T-cell (primary cell): ENCODE results near the gene SPRED2. TPM values are rescaled to one million over a fixed set of nuclear protein-coding genes. Genes with fewer than 3 reads are reported as not detected.

ENCODE experiments used
- ATAC-seq, 4 experiments: fragments of 200-7000 bp in 3 of 4; fragments of 150-1000 bp in 1 of 4; cut with Tn5 transposase; replicated peaks in 1 of 4; 1 replicate in 3 of 4; 2 replicates in 1 of 4; pipeline ENCODE4 v1.10.0; 2021; ENCODE audit warnings: moderate library complexity in 3 of 4, mild to moderate bottlenecking in 2 of 4, moderate number of reproducible peaks in 1 of 4
- CTCF ChIA-PET, 2 donors: fragments of 300-600 bp; sonication (Branson Sonifier 250); formaldehyde crosslinking; loops; one replicate each; lab custom pipeline; 2022; ENCODE audit warnings: antibody characterized with exemption in 2 of 2; lab: Charles Lee
- POLR2A ChIA-PET, 2 donors: fragments of 300-600 bp; sonication (Branson Sonifier 250); formaldehyde crosslinking; loops; one replicate each; lab custom pipeline; 2022; ENCODE audit warnings: antibody characterized with exemption in 2 of 2; lab: Charles Lee
- DNase-seq, 35 experiments: peaks; one replicate each; pipeline versions ENCODE4 v3.0.0 to v3.0.0-alpha.2; 2013 to 2023
- H3K27ac ChIP-seq: one replicate; pipeline ENCODE4 v1.5.1; 2013; ENCODE audit warnings: low read length
- H3K27me3 ChIP-seq, 2 experiments: replicated peaks in 1 of 2; 1 replicate in 1 of 2; 2 replicates in 1 of 2; pipeline versions ENCODE4 v1.6.1 to v1.7.0; 2013; ENCODE audit warnings: low read length in 1 of 2, mixed read lengths in 1 of 2; ENCODE audit not compliant: control insufficient read depth in 2 of 2, insufficient read depth in 2 of 2; ENCODE audit errors: extremely low read depth in 1 of 2
- H3K36me3 ChIP-seq, 2 donors: 1 replicate in 1 of 2; 2 replicates in 1 of 2; pipeline versions ENCODE4 v1.6.1 to v1.7.0; 2013; ENCODE audit warnings: low read length in 1 of 2; ENCODE audit not compliant: control insufficient read depth in 2 of 2, insufficient read depth in 1 of 2; ENCODE audit errors: extremely low read depth in 1 of 2
- H3K4me1 ChIP-seq, 2 experiments: 1 replicate in 1 of 2; 2 replicates in 1 of 2; pipeline versions ENCODE4 v1.6.1 to v1.7.0; 2013; ENCODE audit warnings: low read length in 2 of 2, mixed read lengths in 1 of 2; ENCODE audit not compliant: insufficient read depth in 2 of 2, control insufficient read depth in 1 of 2; ENCODE audit errors: extremely low read depth in 1 of 2
- H3K4me3 ChIP-seq, 2 donors: 1 replicate in 1 of 2; 2 replicates in 1 of 2; pipeline versions ENCODE4 v1.5.1 to v1.7.0; 2013; ENCODE audit warnings: mild to moderate bottlenecking in 2 of 2, low read length in 1 of 2, moderate library complexity in 1 of 2; ENCODE audit not compliant: control insufficient read depth in 1 of 2; ENCODE audit errors: extremely low read depth in 1 of 2
- H3K9me3 ChIP-seq: 2 replicates; pipeline ENCODE4 v1.7.0; 2013
- H3K27ac Mint-ChIP-seq, 2 donors: one replicate each; pipeline ENCODE4 v1.8.0; 2020 to 2021; ENCODE audit warnings: mild to moderate bottlenecking in 2 of 2, mixed read lengths in 2 of 2
- H3K27me3 Mint-ChIP-seq, 2 donors: one replicate each; pipeline ENCODE4 v1.8.0; 2021 to 2022; ENCODE audit warnings: mixed read lengths in 2 of 2
- H3K36me3 Mint-ChIP-seq: one replicate; pipeline ENCODE4 v1.8.0; 2021; ENCODE audit warnings: mixed read lengths
- H3K4me1 Mint-ChIP-seq, 3 donors: one replicate each; pipeline ENCODE4 v1.8.0; 2020 to 2022; ENCODE audit warnings: mixed read lengths in 3 of 3, mild to moderate bottlenecking in 1 of 3
- H3K4me3 Mint-ChIP-seq, 3 donors: one replicate each; pipeline ENCODE4 v1.8.0; 2020 to 2022; ENCODE audit warnings: mild to moderate bottlenecking in 3 of 3, mixed read lengths in 3 of 3, moderate library complexity in 3 of 3
- H3K9me3 Mint-ChIP-seq, 3 donors: one replicate each; pipeline ENCODE4 v1.8.0; 2020 to 2022; ENCODE audit warnings: mixed read lengths in 3 of 3
- WGBS: methylation state at CpG from one replicate; pipeline ENCODE4 v1.1.5; 2013; ENCODE audit warnings: missing lambda C conversion rate; ENCODE audit not compliant: insufficient coverage; 5-methylcytosine and 5-hydroxymethylcytosine counted together
- total RNA-seq, 35 experiments: library from RNA in 6 of 35; stranded (reverse) in 6 of 35; fragments of 120-200 nt in 1 of 35; gene quantifications; one replicate each; pipeline versions ENCODE4 v1.2.1 to v1.2.4 and lab custom pipeline; 2013 to 2026

The SPRED2 gene, protein sequence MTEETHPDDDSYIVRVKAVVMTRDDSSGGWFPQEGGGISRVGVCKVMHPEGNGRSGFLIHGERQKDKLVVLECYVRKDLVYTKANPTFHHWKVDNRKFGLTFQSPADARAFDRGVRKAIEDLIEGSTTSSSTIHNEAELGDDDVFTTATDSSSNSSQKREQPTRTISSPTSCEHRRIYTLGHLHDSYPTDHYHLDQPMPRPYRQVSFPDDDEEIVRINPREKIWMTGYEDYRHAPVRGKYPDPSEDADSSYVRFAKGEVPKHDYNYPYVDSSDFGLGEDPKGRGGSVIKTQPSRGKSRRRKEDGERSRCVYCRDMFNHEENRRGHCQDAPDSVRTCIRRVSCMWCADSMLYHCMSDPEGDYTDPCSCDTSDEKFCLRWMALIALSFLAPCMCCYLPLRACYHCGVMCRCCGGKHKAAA
- total RNA-seq (1 to 10 TPM in 3 of 5 donors, under 1 TPM in 2; 0.73 to 3.2 (median 1.2) TPM), total RNA-seq (lab: John Stamatoyannopoulos, UW) (0.41 to 8.6 (median 3.6) reads per million in 29 experiments)
- 1.1 TPM for total RNA-seq (2013)

- Mint-ChIP-seq H3K4me1 (peaks cover 17 to 23% (median 19%) of the 10 kb centered on the region in 3 donors), H3K27me3 (peaks cover 20 to 35% of the 10 kb centered on the region in 2 donors), H3K4me3 (peak within 1 kb of the TSS; percentile 82 to 89 (median 87)), H3K27ac (no peak within 1 kb of the TSS), H3K9me3 (no peaks in the 10 kb centered on the region), H3K36me3 (no peaks in the 10 kb centered on the region)
- Histone ChIP-seq H3K9me3 (no peaks in the 10 kb centered on the region), H3K27me3 (peaks cover 0 to 67% of the 10 kb centered on the region in 2 experiments), H3K4me3 (peak within 1 kb of the TSS; percentile 73 to 81), H3K36me3 (no peaks in the 10 kb centered on the region), H3K4me1 (peaks cover 9 to 46% of the 10 kb centered on the region in 2 experiments), H3K27ac (no peak within 1 kb of the TSS)
- DNase-seq (peak; percentile 16 to 82 (median 52)), ATAC-seq (peak; percentile 14 to 56 (median 32))
- CTCF ChIA-PET = interaction anchor here in 1 of 2 donors (0.7 to 0.9 kb wide), 2 partner anchors 153 to 168 kb away, joined by 3 to 7 read pairs; no protein-coding TSS in a partner anchor
- POLR2A ChIA-PET = interaction anchor here in 1 of 2 donors (0.7 kb wide), 1 partner anchor 303 kb away, joined by 4 read pairs; the partner anchor contains the start of gene RAB1A
- under 1% methylated on average over 23 of the region's 68 CpGs for WGBS
Measured at GRCh38 chr2:65432227-65433190, at the start of gene SPRED2. Gene SPRED2 (minus strand): TSS chr2:65432599. CDS start chr2:65431987, 612 bp downstream.

DNA sequence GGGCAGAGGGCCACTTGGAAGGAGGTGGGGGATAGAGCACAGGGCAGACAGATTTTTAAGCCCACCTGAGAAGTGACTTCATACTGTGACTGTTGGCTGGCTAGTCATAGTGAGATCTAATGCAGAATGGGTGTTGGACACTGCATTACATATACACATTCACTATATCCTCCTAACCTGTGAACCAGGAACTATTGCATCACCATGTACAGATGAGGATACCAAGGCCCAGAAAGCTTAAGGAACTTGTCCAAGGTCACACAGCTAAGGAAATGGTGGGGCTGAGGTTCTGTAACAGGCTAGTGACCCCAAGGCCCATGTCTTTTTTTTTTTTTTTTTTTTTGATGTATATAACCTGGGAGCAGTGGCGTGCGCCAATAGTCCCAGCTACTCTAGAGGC lies 49.6 kb upstream of the SPRED2 start:
- no peak overlapping the region for H3K4me3 ChIP-seq
- Mint-ChIP-seq H3K4me3 (no peak overlapping the region), H3K36me3 (no peaks in the 10 kb centered on the region), H3K27me3 (peaks cover 6 to 16% of the 10 kb centered on the region in 2 donors), H3K4me1 (no peaks in the 10 kb centered on the region), H3K27ac (no peak overlapping the region), H3K9me3 (no peaks in the 10 kb centered on the region)
- H3K9me3 ChIP-seq = no peaks in the 10 kb centered on the region
- peaks cover 0 to 13% of the 10 kb centered on the region in 2 experiments for H3K27me3 ChIP-seq
- DNase-seq (no peak), ATAC-seq (no peak)
- no peaks in the 10 kb centered on the region for H3K4me1 ChIP-seq
- ChIA-PET CTCF (no interaction called here), POLR2A (interaction anchor here in 1 of 2 donors (0.7 kb wide), 1 partner anchor 1058 kb away, joined by 4 read pairs; no protein-coding TSS in a partner anchor)
- H3K27ac ChIP-seq = no peak overlapping the region
- no peaks in the 10 kb centered on the region for H3K36me3 ChIP-seq
- WGBS = no CpG with 5 or more reads among the region's 2 CpGs

GRCh38 chr2:65479524-65479923 lies 47.1 kb upstream of the SPRED2 start:
- peaks cover 6 to 11% of the 10 kb centered on the region in 2 donors for H3K27me3 Mint-ChIP-seq
- Histone ChIP-seq H3K4me1 (no peaks in the 10 kb centered on the region), H3K27me3 (peaks cover 0 to 8% of the 10 kb centered on the region in 2 experiments), H3K36me3 (no peaks in the 10 kb centered on the region), H3K27ac (no peak overlapping the region), H3K9me3 (no peaks in the 10 kb centered on the region), H3K4me3 (no peak overlapping the region)
- 71% methylated on average over 5 of the region's 12 CpGs for WGBS
- ATAC-seq (no peak), DNase-seq (no peak)
- peaks cover 5% of the 10 kb centered on the region for H3K36me3 Mint-ChIP-seq
- ChIA-PET CTCF (no interaction called here), POLR2A (no interaction called here)
- H3K4me1 Mint-ChIP-seq = no peaks in the 10 kb centered on the region
- no peak overlapping the region for H3K4me3 Mint-ChIP-seq
- peaks cover 0 to 12% (median 7%) of the 10 kb centered on the region in 3 donors for H3K9me3 Mint-ChIP-seq
- no peak overlapping the region for H3K27ac Mint-ChIP-seq

DNA sequence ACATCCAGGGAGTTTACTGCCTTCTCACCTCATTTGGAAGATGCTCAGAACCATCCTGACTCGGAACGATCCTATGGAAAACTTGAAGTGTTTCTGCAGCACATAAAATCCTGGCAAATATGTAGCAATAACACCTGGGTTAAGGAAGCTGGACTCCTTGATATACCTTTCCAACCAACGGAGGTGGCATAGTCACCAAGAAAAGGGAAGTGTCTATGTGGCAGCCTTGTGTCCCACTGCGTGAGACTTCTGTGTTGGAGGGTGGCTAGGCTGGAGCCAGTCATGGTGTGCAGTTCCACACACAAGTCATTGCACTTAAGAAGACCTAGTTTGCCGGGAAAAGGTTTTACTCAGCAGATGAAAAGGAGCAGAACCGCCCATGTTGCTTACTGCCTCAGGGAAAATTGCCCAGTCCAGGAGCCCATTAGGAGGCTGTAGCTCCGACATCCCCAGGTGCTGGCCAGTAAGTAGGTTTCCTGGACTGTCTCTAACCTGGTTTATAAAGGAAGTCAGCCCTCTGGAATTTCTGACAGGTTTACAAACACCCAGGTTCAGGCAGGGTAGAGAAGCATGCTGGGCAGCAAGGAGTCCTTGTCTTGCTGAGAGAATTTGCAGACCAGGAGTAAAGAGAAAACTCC lies 46.2 kb upstream of the SPRED2 start:
- ATAC-seq (no peak), DNase-seq (no peak)
- Histone ChIP-seq H3K4me1 (no peaks in the 10 kb centered on the region), H3K4me3 (no peak overlapping the region), H3K9me3 (no peaks in the 10 kb centered on the region), H3K36me3 (no peaks in the 10 kb centered on the region), H3K27ac (no peak overlapping the region), H3K27me3 (peaks cover 0 to 3% of the 10 kb centered on the region in 2 experiments)
- peaks cover 0 to 18% (median 15%) of the 10 kb centered on the region in 3 donors for H3K9me3 Mint-ChIP-seq
- CTCF ChIA-PET = interaction anchor here in 1 of 2 donors (0.6 kb wide), 1 partner anchor 14 kb away, joined by 3 read pairs; no protein-coding TSS in a partner anchor
- H3K36me3 Mint-ChIP-seq = peaks cover 11% of the 10 kb centered on the region
- H3K4me3 Mint-ChIP-seq = no peak overlapping the region
- H3K27ac Mint-ChIP-seq = no peak overlapping the region
- peaks cover under 1 to 7% of the 10 kb centered on the region in 2 donors for H3K27me3 Mint-ChIP-seq
- no peaks in the 10 kb centered on the region for H3K4me1 Mint-ChIP-seq
- POLR2A ChIA-PET = no interaction called here
- 100% methylated on average over 5 of the region's 7 CpGs for WGBS

- no peak overlapping the region for H3K4me3 ChIP-seq
- CTCF ChIA-PET = no interaction called here
- Mint-ChIP-seq H3K9me3 (peaks cover 0 to 18% (median 15%) of the 10 kb centered on the region in 3 donors), H3K27ac (no peak overlapping the region), H3K27me3 (peaks cover 0 to 5% of the 10 kb centered on the region in 2 donors), H3K4me3 (no peak overlapping the region), H3K4me1 (no peaks in the 10 kb centered on the region), H3K36me3 (peaks cover 11% of the 10 kb centered on the region)
- no peaks in the 10 kb centered on the region for H3K4me1 ChIP-seq
- no peak for DNase-seq
- POLR2A ChIA-PET = no interaction called here
- WGBS = no CpG with 5 or more reads among the region's 4 CpGs
- no peak for ATAC-seq
- peaks cover 0 to 3% of the 10 kb centered on the region in 2 experiments for H3K27me3 ChIP-seq
- no peak overlapping the region for H3K27ac ChIP-seq
- no peaks in the 10 kb centered on the region for H3K9me3 ChIP-seq
- H3K36me3 ChIP-seq = no peaks in the 10 kb centered on the region
Measured at GRCh38 chr2:65477590-65477989, 45.2 kb upstream of the SPRED2 start.
